OCI-LY3 (cell line): ENCODE data around the gene ZBTB16.

Experiments
- H2AFZ ChIP-seq: fragments of 200-600, 300-600 bp; shearing (Covaris generic); 2 replicates; pipeline ENCODE4 v1.6.0; 2014; ENCODE audit warnings: antibody characterized with exemption, low read depth, low read length
- H3K27ac ChIP-seq: fragments of 200-600, 300-600 bp; sonication (generic); 2 replicates; pipeline ENCODE4 v1.5.1; 2014; ENCODE audit warnings: mild to moderate bottlenecking, low read length, moderate library complexity, mixed read lengths
- H3K27me3 ChIP-seq: fragments of 200-600, 300-600 bp; sonication (generic); 2 replicates; pipeline ENCODE4 v1.6.1; 2014; ENCODE audit warnings: low read depth, low read length, mixed read lengths
- H3K36me3 ChIP-seq: fragments of 200-600, 300-600 bp; sonication (generic); replicated peaks from 2 replicates; pipeline ENCODE3; 2014; ENCODE audit warnings: low read depth, low read length, mixed read lengths
- H3K4me1 ChIP-seq: fragments of 300-600, 200-600 bp; sonication (generic); 2 replicates; pipeline ENCODE4 v1.6.1; 2014; ENCODE audit warnings: low read length, mixed read lengths
- H3K4me2 ChIP-seq: fragments of 200-600, 300-600 bp; sonication (generic); 2 replicates; pipeline ENCODE4 v1.6.1; 2014; ENCODE audit warnings: low read length, mixed read lengths
- H3K4me3 ChIP-seq: fragments of 300-600, 200-600 bp; sonication (generic); 2 replicates; pipeline ENCODE4 v1.5.1; 2014; ENCODE audit warnings: antibody characterized with exemption, mild to moderate bottlenecking, low read length, moderate library complexity
- H3K79me2 ChIP-seq: fragments of 300-600, 200-600 bp; shearing (Covaris generic); 2 replicates; pipeline ENCODE4 v1.6.1; 2014; ENCODE audit warnings: mild to moderate bottlenecking, low read length, mixed read lengths
- H3K9ac ChIP-seq: fragments of 300-600, 200-600 bp; shearing (Covaris generic); 2 replicates; pipeline ENCODE4 v1.6.0; 2014; ENCODE audit warnings: mild to moderate bottlenecking, low read length, moderate library complexity
- H3K9me3 ChIP-seq: fragments of 200-600, 300-600 bp; shearing (Covaris generic); 2 replicates; pipeline ENCODE4 v1.6.1; 2014; ENCODE audit warnings: low read length, mixed read lengths; ENCODE audit not compliant: insufficient read depth
- H4K20me1 ChIP-seq: fragments of 200-600, 300-600 bp; sonication (generic); 2 replicates; pipeline ENCODE4 v1.6.1; 2016; ENCODE audit warnings: low read length, mixed read lengths; ENCODE audit not compliant: insufficient read depth
- CTCF ChIP-seq: fragments of 200-600, 300-600 bp; sonication (generic); IDR thresholded peaks from 2 replicates; pipeline ENCODE4 v1.5.1; 2014; ENCODE audit warnings: antibody characterized with exemption, low read length, low read depth
- EZH2phosphoT487 ChIP-seq: fragments of 200-600 bp; shearing (Covaris generic); IDR thresholded peaks from 2 replicates; pipeline ENCODE4 v1.6.1; 2018; ENCODE audit warnings: antibody characterized with exemption, mixed run types, low read depth

The ZBTB16 gene

GRCh38 chr11:114274637-114275036, 215.1 kb downstream of the ZBTB16 start:
- Histone ChIP-seq H3K36me3 (no peaks in the 10 kb centered on the region), H3K9ac (no peak overlapping the region), H3K27me3 (peaks cover 78% of the 10 kb centered on the region), H4K20me1 (no peaks in the 10 kb centered on the region), H3K4me2 (no peak overlapping the region), H3K9me3 (no peaks in the 10 kb centered on the region), H2AFZ (no peak overlapping the region), H3K27ac (no peak overlapping the region), H3K79me2 (no peaks in the 10 kb centered on the region), H3K4me3 (no peak overlapping the region), H3K4me1 (no peaks in the 10 kb centered on the region)
- TF ChIP-seq EZH2phosphoT487 (no peak), CTCF (no peak)

GRCh38 chr11:114275280-114275679, 215.8 kb downstream of the ZBTB16 start:
- H4K20me1 ChIP-seq, result no peaks in the 10 kb centered on the region
- TF ChIP-seq CTCF (no peak), EZH2phosphoT487 (no peak)
- no peaks in the 10 kb centered on the region for H3K79me2 ChIP-seq
- H3K4me3 ChIP-seq, result no peak overlapping the region
- no peak overlapping the region for H3K9ac ChIP-seq
- H2AFZ ChIP-seq, result no peak overlapping the region
- H3K36me3 ChIP-seq, result no peaks in the 10 kb centered on the region
- no peaks in the 10 kb centered on the region for H3K9me3 ChIP-seq
- H3K4me2 ChIP-seq, result no peak overlapping the region
- no peak overlapping the region for H3K27ac ChIP-seq
- H3K4me1 ChIP-seq, result no peaks in the 10 kb centered on the region
- peaks cover 81% of the 10 kb centered on the region for H3K27me3 ChIP-seq

GRCh38 chr11:114276077-114276476, 216.6 kb downstream of the ZBTB16 start:
- Histone ChIP-seq H3K27me3 (peaks cover 73% of the 10 kb centered on the region), H3K4me3 (no peak overlapping the region), H3K4me1 (no peaks in the 10 kb centered on the region), H2AFZ (no peak overlapping the region), H3K9me3 (no peaks in the 10 kb centered on the region), H3K4me2 (no peak overlapping the region), H4K20me1 (no peaks in the 10 kb centered on the region), H3K27ac (no peak overlapping the region), H3K9ac (no peak overlapping the region), H3K79me2 (no peaks in the 10 kb centered on the region), H3K36me3 (no peaks in the 10 kb centered on the region)
- TF ChIP-seq CTCF, result no peak
- no peak for TF ChIP-seq EZH2phosphoT487

- Histone ChIP-seq H3K4me3 (no peak overlapping the region), H4K20me1 (no peaks in the 10 kb centered on the region), H3K4me1 (no peaks in the 10 kb centered on the region), H3K36me3 (no peaks in the 10 kb centered on the region), H3K27me3 (peaks cover 65% of the 10 kb centered on the region), H2AFZ (no peak overlapping the region), H3K4me2 (no peak overlapping the region), H3K27ac (no peak overlapping the region), H3K9ac (no peak overlapping the region), H3K79me2 (no peaks in the 10 kb centered on the region), H3K9me3 (no peaks in the 10 kb centered on the region)
- no peak for TF ChIP-seq EZH2phosphoT487
- TF ChIP-seq CTCF, result no peak
Measured at GRCh38 chr11:114277637-114278341, 218.3 kb downstream of the ZBTB16 start.
